Thoracic aorta (tissue), 2 donors: ENCODE results near the gene MAP1LC3A. TPM values are rescaled to one million over a fixed set of nuclear protein-coding genes. Genes with fewer than 3 reads are reported as not detected.

Source experiments
- ATAC-seq: fragments of 150-250 bp; one replicate; pipeline ENCODE4 v1.8.0; 2017; ENCODE audit warnings: low read depth; ENCODE audit not compliant: insufficient number of reproducible peaks, low FRiP score
- DNase-seq: peaks from one replicate; pipeline ENCODE4 v3.0.0-alpha.2; 2020; ENCODE audit warnings: low spot score
- H3K27ac ChIP-seq, 2 donors: fragments of 200-600 bp; sonication (generic); 1 replicate in 1 of 2; 2 replicates in 1 of 2; pipeline ENCODE4 v1.5.1; 2016; ENCODE audit warnings: mild to moderate bottlenecking in 2 of 2, moderate library complexity in 2 of 2
- H3K27me3 ChIP-seq: fragments of 200-600 bp; sonication (generic); replicated peaks from 2 replicates; pipeline ENCODE4 v1.6.0; 2016; ENCODE audit warnings: mild to moderate bottlenecking; ENCODE audit not compliant: insufficient read depth
- H3K36me3 ChIP-seq: fragments of 200-600 bp; sonication (generic); one replicate; pipeline ENCODE4 v1.5.1; 2016
- H3K4me1 ChIP-seq, 2 donors: fragments of 200-600 bp; sonication (generic); 1 replicate in 1 of 2; 2 replicates in 1 of 2; pipeline versions ENCODE4 v1.5.1 to v1.6.0; 2016; ENCODE audit warnings: low read depth in 2 of 2, mild to moderate bottlenecking in 1 of 2; ENCODE audit not compliant: control insufficient read depth in 1 of 2
- H3K4me3 ChIP-seq: fragments of 200-600 bp; sonication (generic); 2 replicates; pipeline ENCODE4 v1.5.1; 2016; ENCODE audit warnings: mild to moderate bottlenecking
- H3K9me3 ChIP-seq: fragments of 200-600 bp; sonication (generic); 2 replicates; pipeline ENCODE4 v1.5.1; 2016
- total RNA-seq, 2 donors: library from RNA; depleted of rRNA; stranded (reverse); fragments of >200 nt; gene quantifications; one replicate each; pipeline versions ENCODE4 v1.1.0 to v1.2.3, GENCODE V29; 2016
- TF ChIP-seq, protein P1 (sequence below): fragments of 200-600 bp; sonication (generic); IDR thresholded peaks from one replicate; pipeline ENCODE4 v1.5.1; 2019; ENCODE audit warnings: antibody characterized with exemption

The MAP1LC3A gene
- total RNA-seq, 2 donors from 2014 or later: 39.2 to 79.6 TPM

DNA sequence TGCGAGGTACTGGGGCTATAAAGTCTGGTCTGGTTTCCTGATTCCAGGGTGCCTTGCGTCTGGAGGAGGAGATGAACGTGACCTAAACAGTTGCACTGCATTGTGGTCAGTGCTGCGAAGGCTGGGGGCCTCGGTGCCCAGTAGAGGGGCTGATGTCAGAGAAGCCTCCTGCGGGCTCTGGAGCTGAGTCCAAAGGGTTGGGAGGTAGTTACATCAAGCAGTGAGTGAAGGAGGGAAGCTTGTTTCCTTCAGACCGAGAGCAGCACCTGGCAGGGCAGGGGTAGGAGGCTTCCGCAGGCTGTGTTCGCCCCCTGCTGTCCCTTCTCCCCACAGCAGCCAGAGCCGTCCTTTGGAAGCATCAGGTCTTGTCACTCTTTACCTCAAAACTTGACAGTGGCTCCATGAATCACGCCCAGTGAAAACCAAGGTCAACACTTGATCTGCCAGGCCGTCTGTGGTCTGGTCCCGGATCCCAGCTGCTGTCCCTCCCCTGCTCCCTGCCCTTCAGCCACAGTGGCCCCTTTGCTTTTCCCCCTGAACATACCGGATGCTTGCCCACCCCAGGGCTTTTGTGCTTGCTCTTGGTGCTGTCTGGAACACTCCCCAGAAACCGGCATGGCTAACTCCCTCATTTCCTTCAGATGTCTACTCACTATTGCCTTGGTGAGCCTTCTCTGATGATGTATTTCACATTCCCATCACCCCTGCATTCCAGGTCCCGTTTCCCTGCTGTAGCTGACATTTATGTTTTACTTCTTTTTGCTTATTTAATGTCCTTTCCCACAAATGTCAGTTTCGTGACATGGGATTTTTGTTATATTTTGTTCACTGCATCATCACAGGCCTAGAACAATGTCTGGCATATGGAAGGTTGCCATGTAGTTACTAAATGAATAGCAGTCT lies 35.3 kb upstream of the MAP1LC3A start:
- DNase-seq: no peak
- Histone ChIP-seq H3K27ac (peak overlapping the region; percentile 57 to 71), H3K4me3 (peak overlapping the region; percentile 3), H3K4me1 (peaks cover 28 to 63% of the 10 kb centered on the region in 2 donors), H3K36me3 (peaks cover 11% of the 10 kb centered on the region), H3K27me3 (no peaks in the 10 kb centered on the region), H3K9me3 (no peaks in the 10 kb centered on the region)
- ATAC-seq: no peak
- TF ChIP-seq, protein P1, sequence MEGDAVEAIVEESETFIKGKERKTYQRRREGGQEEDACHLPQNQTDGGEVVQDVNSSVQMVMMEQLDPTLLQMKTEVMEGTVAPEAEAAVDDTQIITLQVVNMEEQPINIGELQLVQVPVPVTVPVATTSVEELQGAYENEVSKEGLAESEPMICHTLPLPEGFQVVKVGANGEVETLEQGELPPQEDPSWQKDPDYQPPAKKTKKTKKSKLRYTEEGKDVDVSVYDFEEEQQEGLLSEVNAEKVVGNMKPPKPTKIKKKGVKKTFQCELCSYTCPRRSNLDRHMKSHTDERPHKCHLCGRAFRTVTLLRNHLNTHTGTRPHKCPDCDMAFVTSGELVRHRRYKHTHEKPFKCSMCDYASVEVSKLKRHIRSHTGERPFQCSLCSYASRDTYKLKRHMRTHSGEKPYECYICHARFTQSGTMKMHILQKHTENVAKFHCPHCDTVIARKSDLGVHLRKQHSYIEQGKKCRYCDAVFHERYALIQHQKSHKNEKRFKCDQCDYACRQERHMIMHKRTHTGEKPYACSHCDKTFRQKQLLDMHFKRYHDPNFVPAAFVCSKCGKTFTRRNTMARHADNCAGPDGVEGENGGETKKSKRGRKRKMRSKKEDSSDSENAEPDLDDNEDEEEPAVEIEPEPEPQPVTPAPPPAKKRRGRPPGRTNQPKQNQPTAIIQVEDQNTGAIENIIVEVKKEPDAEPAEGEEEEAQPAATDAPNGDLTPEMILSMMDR: peak; percentile 58

DNA sequence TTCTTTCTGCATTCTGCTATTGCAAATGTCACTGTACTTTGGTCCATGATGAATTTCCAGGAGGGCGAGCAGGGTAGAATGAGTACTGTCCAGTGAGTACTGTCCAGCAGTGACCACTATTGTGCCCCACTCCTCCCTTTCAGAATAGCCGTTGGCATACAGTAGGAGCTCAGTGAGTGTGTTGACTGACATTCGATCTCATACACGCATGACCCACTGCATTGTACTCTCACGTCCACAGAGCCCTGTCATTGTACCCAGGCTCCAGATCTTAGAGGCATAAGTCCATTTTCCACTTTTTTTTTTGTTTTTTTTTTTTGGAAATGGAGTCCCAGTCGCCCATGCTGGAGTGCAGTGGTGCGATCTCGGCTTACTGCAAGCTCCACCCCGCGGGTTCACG lies 34.1 kb upstream of the MAP1LC3A start:
- ATAC-seq: no peak
- Histone ChIP-seq H3K27ac (peak overlapping the region in 1 of 2 donors; percentile 0), H3K36me3 (peaks cover 15% of the 10 kb centered on the region), H3K27me3 (no peaks in the 10 kb centered on the region), H3K4me3 (no peak overlapping the region), H3K9me3 (no peaks in the 10 kb centered on the region), H3K4me1 (peaks cover 38 to 66% of the 10 kb centered on the region in 2 donors)
- TF ChIP-seq, protein P1: no peak
- no peak for DNase-seq

DNA sequence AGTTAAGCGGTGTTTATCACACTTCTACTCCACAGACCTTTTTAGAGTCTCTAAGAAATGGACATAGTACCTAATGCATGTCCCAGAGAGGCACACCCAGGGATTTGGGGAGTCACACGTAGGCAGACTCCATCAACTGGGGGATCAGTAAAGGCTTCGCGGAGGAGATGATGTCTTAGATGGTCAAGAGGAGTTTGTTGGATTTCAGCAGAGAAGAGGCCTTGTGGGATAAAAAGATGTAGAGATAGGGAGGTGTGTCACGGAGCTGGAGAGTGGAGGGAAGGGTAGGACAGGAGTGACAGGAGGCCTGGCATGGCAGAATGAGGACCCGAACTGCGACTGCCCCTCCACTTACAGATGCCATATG lies 33.2 kb upstream of the MAP1LC3A start:
- no peak for DNase-seq
- Histone ChIP-seq H3K4me1 (peaks cover 38 to 73% of the 10 kb centered on the region in 2 donors), H3K4me3 (no peak overlapping the region), H3K27me3 (no peaks in the 10 kb centered on the region), H3K9me3 (no peaks in the 10 kb centered on the region), H3K36me3 (peaks cover 17% of the 10 kb centered on the region), H3K27ac (peak overlapping the region; percentile 35 to 69)
- no peak for ATAC-seq
- TF ChIP-seq, protein P1: no peak

DNA sequence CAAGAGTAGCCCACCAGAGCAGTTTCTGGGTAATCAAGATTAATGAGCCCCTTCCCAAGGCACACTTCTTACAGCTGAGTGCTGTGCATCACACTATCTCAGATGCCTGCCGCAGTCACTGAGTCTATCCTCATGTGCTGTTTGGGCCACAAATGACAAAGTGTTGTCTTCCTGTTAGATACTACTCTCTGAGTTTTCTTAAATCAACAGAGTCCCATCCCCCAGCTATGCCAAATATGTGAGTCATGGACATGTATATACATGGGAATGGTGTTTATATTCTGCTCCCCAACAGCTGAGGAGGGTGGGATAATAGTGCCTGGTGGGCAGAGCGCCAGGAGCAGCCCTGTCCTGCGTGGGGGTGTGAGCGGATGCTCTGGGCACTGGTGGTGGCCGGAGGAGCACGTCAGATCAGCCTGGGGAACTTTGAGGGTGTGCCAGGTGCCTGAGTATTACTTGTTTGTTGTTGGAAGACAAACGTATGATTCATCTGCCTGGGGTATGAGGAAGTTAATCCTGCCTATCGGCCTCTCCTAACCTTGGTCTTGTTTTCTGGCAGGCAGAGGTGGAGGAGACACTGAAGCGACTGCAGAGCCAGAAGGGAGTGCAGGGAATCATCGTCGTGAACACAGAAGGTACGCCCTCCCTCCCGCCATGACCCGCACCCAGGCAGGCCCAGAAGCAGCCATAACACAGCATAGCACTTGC lies 32.7 kb upstream of the MAP1LC3A start:
- H3K9me3 ChIP-seq: no peaks in the 10 kb centered on the region
- ATAC-seq (peak; percentile 66), DNase-seq (peak; percentile 67)
- TF ChIP-seq, protein P1: no peak
- peak overlapping the region; percentile 35 to 69 for H3K27ac ChIP-seq
- H3K4me1 ChIP-seq: peaks cover 32 to 71% of the 10 kb centered on the region in 2 donors
- H3K4me3 ChIP-seq: peak overlapping the region; percentile 35
- peaks cover 22% of the 10 kb centered on the region for H3K36me3 ChIP-seq
- H3K27me3 ChIP-seq: no peaks in the 10 kb centered on the region

DNA sequence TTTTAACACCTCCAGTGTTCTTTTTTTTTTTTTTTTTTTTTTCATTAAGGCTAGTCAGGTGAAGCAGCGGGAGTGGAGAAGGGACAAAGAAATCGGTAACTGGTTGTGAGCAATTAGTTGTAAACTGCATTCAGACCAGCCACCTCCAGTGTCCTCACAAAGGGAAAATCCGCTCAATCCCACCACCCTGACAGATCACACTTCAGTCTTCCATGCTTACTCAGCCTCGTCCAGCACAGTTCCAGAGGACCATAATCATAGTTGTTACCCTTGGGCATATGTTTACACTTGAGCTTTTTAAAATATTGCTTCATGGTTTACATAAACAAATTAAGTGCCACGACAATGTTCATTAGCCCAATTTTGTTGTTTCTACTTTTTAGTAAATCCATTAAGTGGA lies 32.1 kb upstream of the MAP1LC3A start:
- H3K4me1 ChIP-seq: peaks cover 32 to 65% of the 10 kb centered on the region in 2 donors

More for the DNA sequence above, 32.1 kb upstream of the MAP1LC3A start:
- TF ChIP-seq, protein P1: no peak
- DNase-seq: no peak
- ATAC-seq: no peak
- Histone ChIP-seq H3K4me3 (peak overlapping the region; percentile 35), H3K27ac (peak overlapping the region; percentile 35 to 69), H3K36me3 (peaks cover 22% of the 10 kb centered on the region), H3K27me3 (no peaks in the 10 kb centered on the region), H3K9me3 (no peaks in the 10 kb centered on the region)
